Gastroesophageal sphincter (tissue), 3 donors: ENCODE measurements around the gene ADAMTS1.

Experiments used
- CTCF ChIP-seq, 4 experiments: fragments of 200-600 bp in 2 of 4; fragments of 450-650 bp in 2 of 4; sonication (generic) in 1 of 4; IDR thresholded peaks; one replicate each; pipeline ENCODE4 v1.5.1; 2017 to 2019; ENCODE audit warnings: antibody characterized with exemption in 4 of 4, mild to moderate bottlenecking in 2 of 4, moderate library complexity in 2 of 4
- POLR2AphosphoS5 ChIP-seq: sonication (generic); formaldehyde crosslinking; IDR thresholded peaks from one replicate; pipeline ENCODE4 v1.6.1; 2017; ENCODE audit warnings: antibody characterized with exemption

- TF ChIP-seq CTCF (IDR thresholded peaks at IDR 0.05) (no peak), POLR2AphosphoS5 (no peak)
Observed at GRCh38 chr21:26818906-26819305, 26.3 kb downstream of the ADAMTS1 start.
